NCI-H2107 treated with DMSO at 0.1 percent for 48 hours (cell line): ENCODE measurements around the gene GPC2.

Experiments used
- DNase-seq: peaks from one replicate; lab custom pipeline; 2025; ENCODE audit not compliant: unreplicated experiment; lab: John Stamatoyannopoulos, UW

Gene GPC2

GRCh38 chr7:100126239-100126930 is 50.8 kb downstream of the GPC2 start:
- DNase-seq = no peak

- no peak for DNase-seq
Observed at GRCh38 chr7:100124301-100125230, 52.6 kb downstream of the GPC2 start.

GRCh38 chr7:100122568-100122967 is 54.6 kb downstream of the GPC2 start:
- no peak for DNase-seq

- DNase-seq = peak; percentile 95
Observed at GRCh38 chr7:100122067-100122466, 55.1 kb downstream of the GPC2 start.

GRCh38 chr7:100120733-100121036 is 56.5 kb downstream of the GPC2 start:
- DNase-seq = no peak

- DNase-seq = peak; percentile 40
Observed at GRCh38 chr7:100119970-100120732, 57.0 kb downstream of the GPC2 start.
